Caco-2 (cell line): ENCODE measurements around the gene PHF13. TPM values are rescaled to one million over a fixed set of nuclear protein-coding genes. Genes with fewer than 3 reads are reported as not detected.

Source experiments
- BruUV-seq: library from RNA; stranded (reverse); fragments of 400-500 nt; replicated peaks from 2 replicates; lab custom pipeline; 2021; lab: Mats Ljungman, UMichigan
- CTCF ChIA-PET: fragments of 300-600 bp; sonication (Branson Sonifier 250); formaldehyde crosslinking; loops from one replicate; lab custom pipeline; 2022; ENCODE audit warnings: antibody characterized with exemption; lab: Charles Lee
- POLR2A ChIA-PET: fragments of 300-600 bp; sonication (Branson Sonifier 250); formaldehyde crosslinking; loops from one replicate; lab custom pipeline; 2022; ENCODE audit warnings: antibody characterized with exemption; lab: Charles Lee
- DNase-seq, 2 experiments: peaks; one replicate each; pipeline versions ENCODE4 v3.0.0 to v3.0.0-alpha.2; 2020 to 2022
- H3K27me3 ChIP-seq: replicated peaks from 2 replicates; pipeline ENCODE4 v1.6.0; 2011; ENCODE audit warnings: low read length; ENCODE audit not compliant: control insufficient read depth, insufficient read depth
- H3K36me3 ChIP-seq: 2 replicates; pipeline ENCODE4 v1.5.1; 2011; ENCODE audit warnings: low read length; ENCODE audit not compliant: control insufficient read depth, insufficient read depth
- H3K4me1 ChIP-seq: fragments of 250-450 bp; sonication (Bioruptor Pico); 2 replicates; pipeline ENCODE4 v1.5.1; 2020; ENCODE audit warnings: mild to moderate bottlenecking
- H3K4me3 ChIP-seq: 2 replicates; pipeline ENCODE4 v1.5.1; 2011; ENCODE audit warnings: low read depth, mild to moderate bottlenecking, control low read depth, low read length
- H3K9me3 ChIP-seq: fragments of 250-450 bp; sonication (Bioruptor Pico); 2 replicates; pipeline ENCODE4 v1.5.1; 2020; ENCODE audit warnings: mild to moderate bottlenecking, moderate library complexity
- H3K27ac Mint-ChIP-seq: one replicate; pipeline ENCODE4 v1.8.0; 2022; ENCODE audit warnings: mixed read lengths; ENCODE audit not compliant: unreplicated experiment
- H3K27me3 Mint-ChIP-seq: one replicate; pipeline ENCODE4 v1.8.0; 2022; ENCODE audit warnings: mixed read lengths; ENCODE audit not compliant: insufficient read depth, unreplicated experiment
- H3K36me3 Mint-ChIP-seq: one replicate; pipeline ENCODE4 v1.8.0; 2022; ENCODE audit warnings: mild to moderate bottlenecking, mixed read lengths; ENCODE audit not compliant: insufficient read depth, unreplicated experiment
- H3K4me1 Mint-ChIP-seq: one replicate; pipeline ENCODE4 v1.8.0; 2022; ENCODE audit warnings: low read depth, mixed read lengths; ENCODE audit not compliant: unreplicated experiment
- H3K4me3 Mint-ChIP-seq: one replicate; pipeline ENCODE4 v1.8.0; 2022; ENCODE audit warnings: mild to moderate bottlenecking, moderate library complexity, mixed read lengths; ENCODE audit not compliant: unreplicated experiment
- H3K9me3 Mint-ChIP-seq: one replicate; pipeline ENCODE4 v1.8.0; 2022; ENCODE audit warnings: mixed read lengths; ENCODE audit not compliant: unreplicated experiment
- intact Hi-C: fragments of 100-400 bp; cut with micrococcal nuclease; formaldehyde crosslinking; loops from one replicate; pipeline ENCODE4 v1.10.0; 2022; ENCODE audit not compliant: unreplicated experiment
- total RNA-seq: library from RNA; stranded (reverse); gene quantifications from 2 replicates; pipeline ENCODE4 v1.2.3, GENCODE V29; 2022
- TF ChIP-seq, protein P1 (sequence below), 2 experiments: fragments of 200-600 bp in 1 of 2; IDR thresholded peaks; 1 replicate in 1 of 2; 2 replicates in 1 of 2; pipeline versions ENCODE4 v1.5.1 to v1.8.0; 2011 to 2022; ENCODE audit warnings: antibody characterized with exemption in 1 of 2, control low read depth in 1 of 2, inconsistent platforms in 1 of 2, low read depth in 1 of 2, low read length in 1 of 2, mild to moderate bottlenecking in 1 of 2, moderate library complexity in 1 of 2; ENCODE audit not compliant: insufficient read depth in 1 of 2, severe bottlenecking in 1 of 2, unreplicated experiment in 1 of 2

Gene PHF13
- total RNA-seq, 1 experiment from 2014 or later: 21.8 TPM

- Histone ChIP-seq H3K9me3 (no peaks in the 10 kb centered on the region), H3K4me1 (no peaks in the 10 kb centered on the region), H3K4me3 (no peak overlapping the region), H3K36me3 (no peaks in the 10 kb centered on the region), H3K27me3 (no peaks in the 10 kb centered on the region)
- no peaks in the 10 kb centered on the region for H3K9me3 Mint-ChIP-seq
- POLR2A ChIA-PET: interaction anchor here (0.6 kb wide), 1 partner anchor 22 kb away, joined by 8 read pairs; no protein-coding TSS in a partner anchor
- no peak overlapping the region for H3K4me3 Mint-ChIP-seq
- TF ChIP-seq, protein P1, sequence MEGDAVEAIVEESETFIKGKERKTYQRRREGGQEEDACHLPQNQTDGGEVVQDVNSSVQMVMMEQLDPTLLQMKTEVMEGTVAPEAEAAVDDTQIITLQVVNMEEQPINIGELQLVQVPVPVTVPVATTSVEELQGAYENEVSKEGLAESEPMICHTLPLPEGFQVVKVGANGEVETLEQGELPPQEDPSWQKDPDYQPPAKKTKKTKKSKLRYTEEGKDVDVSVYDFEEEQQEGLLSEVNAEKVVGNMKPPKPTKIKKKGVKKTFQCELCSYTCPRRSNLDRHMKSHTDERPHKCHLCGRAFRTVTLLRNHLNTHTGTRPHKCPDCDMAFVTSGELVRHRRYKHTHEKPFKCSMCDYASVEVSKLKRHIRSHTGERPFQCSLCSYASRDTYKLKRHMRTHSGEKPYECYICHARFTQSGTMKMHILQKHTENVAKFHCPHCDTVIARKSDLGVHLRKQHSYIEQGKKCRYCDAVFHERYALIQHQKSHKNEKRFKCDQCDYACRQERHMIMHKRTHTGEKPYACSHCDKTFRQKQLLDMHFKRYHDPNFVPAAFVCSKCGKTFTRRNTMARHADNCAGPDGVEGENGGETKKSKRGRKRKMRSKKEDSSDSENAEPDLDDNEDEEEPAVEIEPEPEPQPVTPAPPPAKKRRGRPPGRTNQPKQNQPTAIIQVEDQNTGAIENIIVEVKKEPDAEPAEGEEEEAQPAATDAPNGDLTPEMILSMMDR (IDR thresholded peaks at IDR 0.05; ENCODE audit: insufficient read depth in 1 of 2, low read depth in 1 of 2, low read length in 1 of 2, severe bottlenecking in 1 of 2, unreplicated experiment in 1 of 2): no peak
- H3K4me1 Mint-ChIP-seq: no peaks in the 10 kb centered on the region
- intact Hi-C loops: no loop called here
- no peak for DNase-seq
- CTCF ChIA-PET: no interaction called here
- BruUV-seq: no TSS peak
- H3K27ac Mint-ChIP-seq: no peak overlapping the region
- H3K36me3 Mint-ChIP-seq: peaks cover 34% of the 10 kb centered on the region
- H3K27me3 Mint-ChIP-seq: no peaks in the 10 kb centered on the region
Observed at GRCh38 chr1:6672558-6672957, 59.0 kb downstream of the PHF13 start.

Other genes starting within 250 kb of the PHF13 start
- gene ACOT7, start 220.0 kb upstream of the PHF13 start, total RNA-seq: 179 and 221 TPM in 2 replicates
- 0.37 and 0.91 TPM in 2 replicates for gene HES2, start 193.8 kb upstream of the PHF13 start, total RNA-seq
- gene ESPN, start 189.0 kb upstream of the PHF13 start, total RNA-seq: 14.9 and 16.3 TPM in 2 replicates
- gene TNFRSF25, start 147.6 kb upstream of the PHF13 start, total RNA-seq: 15.0 and 16.3 TPM in 2 replicates
- 11.6 and 12.2 TPM in 2 replicates for gene PLEKHG5, start 122.1 kb upstream of the PHF13 start, total RNA-seq
- 33.6 and 37.3 TPM in 2 replicates for gene NOL9, start 59.2 kb upstream of the PHF13 start, total RNA-seq
- gene TAS1R1, start 58.4 kb upstream of the PHF13 start, total RNA-seq: not detected in 2 replicates
- 22.5 and 24.8 TPM in 2 replicates for gene ZBTB48, start 33.7 kb upstream of the PHF13 start, total RNA-seq
- 21.6 and 22.4 TPM in 2 replicates for gene KLHL21, start 10.9 kb upstream of the PHF13 start, total RNA-seq
- 13.5 and 15.1 TPM in 2 replicates for gene THAP3, start 11.1 kb downstream of the PHF13 start, total RNA-seq
- gene DNAJC11, start 88.1 kb downstream of the PHF13 start, total RNA-seq: 61.0 and 65.8 TPM in 2 replicates
- gene CAMTA1, start 171.7 kb downstream of the PHF13 start, total RNA-seq: 60.0 and 61.4 TPM in 2 replicates